ENCODE results near the gene DIAPH2.

Gene DIAPH2

DNA sequence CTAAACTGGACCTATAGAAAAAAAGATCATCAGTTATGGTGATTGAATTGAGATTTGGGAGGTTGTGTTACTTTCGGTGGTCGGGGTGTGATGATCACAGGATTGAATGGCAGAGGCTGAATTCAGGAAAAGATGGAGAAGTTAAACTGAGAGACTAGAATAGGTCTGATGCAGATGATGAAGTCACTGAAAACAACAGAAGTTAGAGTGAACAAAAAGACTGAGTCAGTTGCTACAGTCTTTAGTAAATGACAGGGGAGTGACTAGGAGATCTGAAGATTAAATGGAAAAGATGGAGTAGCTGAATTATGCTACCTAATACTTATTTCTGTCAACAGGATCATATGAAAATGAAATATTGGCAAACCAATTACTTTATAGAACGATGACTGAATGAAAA lies 362.2 kb downstream of the DIAPH2 start:
- DNase-seq (ENCODE audit: low read depth, low spot score), result no peak

DNA sequence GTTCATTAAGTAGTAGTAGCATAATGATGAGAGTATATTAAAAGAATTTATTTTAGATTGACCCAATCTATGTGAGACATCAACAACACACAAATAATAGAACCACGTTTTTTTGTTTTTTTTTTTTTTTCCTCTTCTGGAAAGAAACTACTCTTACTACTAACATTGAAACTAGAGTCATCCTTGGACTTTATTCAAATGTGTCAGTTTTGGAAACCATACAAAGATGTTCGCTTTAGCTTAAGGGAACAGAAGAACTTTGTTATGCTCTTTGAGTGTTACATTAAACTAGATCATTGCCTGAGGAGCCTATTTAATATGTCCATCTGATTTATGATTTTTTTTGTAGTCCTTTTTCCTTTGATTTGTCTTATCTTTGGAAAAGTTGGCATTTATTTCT lies 365.8 kb downstream of the DIAPH2 start:
- no peak for DNase-seq (ENCODE audit: low read depth, low spot score)

DNA sequence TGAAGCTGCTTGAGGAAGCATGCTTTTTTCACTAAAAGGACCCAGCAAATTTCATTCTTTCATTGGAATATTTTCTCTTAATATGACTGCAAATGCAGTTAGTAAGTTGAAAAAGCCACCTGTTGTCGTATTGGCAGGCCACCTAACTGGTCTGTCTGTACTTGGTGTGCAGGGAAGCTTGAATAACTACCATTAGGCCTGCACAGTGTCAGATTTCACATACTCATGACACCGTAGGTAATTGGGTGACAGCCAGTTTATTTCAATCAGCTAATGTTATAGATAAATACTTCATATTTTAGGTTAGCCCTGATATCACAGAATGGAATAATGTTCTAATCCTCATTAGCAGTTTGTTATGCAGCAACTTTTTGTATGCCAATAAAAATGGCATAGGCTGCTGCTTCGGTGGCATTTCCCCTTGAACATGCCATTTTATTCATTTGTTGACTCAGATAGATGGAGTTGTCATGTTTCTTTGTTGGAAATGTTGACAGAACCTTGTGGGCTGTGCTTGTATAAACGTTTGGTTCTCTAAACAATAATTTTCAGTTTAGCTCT lies 372.8 kb downstream of the DIAPH2 start:
- DNase-seq (ENCODE audit: low read depth, low spot score), result no peak

DNA sequence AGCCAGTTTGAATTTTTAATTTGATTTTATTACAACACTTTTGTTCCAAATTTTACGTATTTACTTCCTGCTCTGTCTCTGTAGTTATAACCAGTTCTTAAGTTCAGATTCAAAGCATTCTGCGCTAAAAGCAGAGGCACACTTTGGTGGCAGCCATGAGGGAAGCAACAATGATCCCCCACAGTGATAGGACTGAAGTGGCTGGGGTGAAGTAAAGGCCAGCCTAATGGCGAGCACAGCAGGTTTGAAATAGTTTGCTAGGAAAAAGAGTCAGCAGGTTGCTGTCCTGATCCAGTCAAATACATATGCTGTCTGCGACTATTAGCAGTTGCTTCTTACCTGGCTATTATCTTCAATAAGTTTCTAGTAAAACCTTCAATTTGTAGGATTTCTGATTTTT lies 375.4 kb downstream of the DIAPH2 start:
- DNase-seq (ENCODE audit: low read depth, low spot score), result no peak

DNA sequence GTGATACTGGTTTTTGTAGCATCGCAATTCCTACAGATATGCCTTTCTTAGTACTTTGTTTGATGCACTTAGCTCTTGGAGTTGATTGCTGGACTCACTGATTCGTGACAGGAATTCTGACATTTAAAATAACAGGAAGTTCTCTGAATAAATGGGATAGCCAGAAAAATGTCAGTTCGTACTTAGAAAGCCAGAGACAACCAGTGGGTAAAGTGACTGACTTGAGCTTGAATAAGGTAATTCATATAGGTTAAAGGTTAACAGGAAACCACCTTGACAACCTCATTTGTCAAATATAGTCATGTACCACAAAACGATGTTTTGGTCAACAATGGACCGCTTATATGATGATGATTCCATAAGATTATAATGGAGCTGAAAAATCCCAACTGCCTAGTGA lies 380.4 kb downstream of the DIAPH2 start:
- DNase-seq (ENCODE audit: low read depth, low spot score), result no peak

DNA sequence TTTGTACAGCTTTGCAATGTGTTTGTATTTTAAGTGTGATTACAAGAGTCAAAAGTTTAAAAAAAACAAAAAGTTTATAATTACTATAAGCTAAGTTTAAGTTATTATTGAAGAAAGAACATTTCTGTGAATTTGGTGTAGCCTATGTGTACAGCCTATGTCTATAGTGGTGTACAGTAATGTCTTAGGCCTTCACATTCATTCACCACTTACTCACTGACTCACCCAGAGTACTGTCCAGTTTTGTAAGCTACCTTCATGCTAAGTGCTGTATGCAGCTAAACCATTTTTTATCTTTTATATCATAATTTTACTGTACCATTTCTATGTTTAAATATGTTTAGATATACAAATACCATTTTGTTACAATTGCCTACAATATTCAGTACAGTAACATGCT lies 381.3 kb downstream of the DIAPH2 start:
- no peak for DNase-seq (ENCODE audit: low read depth, low spot score)

DNA sequence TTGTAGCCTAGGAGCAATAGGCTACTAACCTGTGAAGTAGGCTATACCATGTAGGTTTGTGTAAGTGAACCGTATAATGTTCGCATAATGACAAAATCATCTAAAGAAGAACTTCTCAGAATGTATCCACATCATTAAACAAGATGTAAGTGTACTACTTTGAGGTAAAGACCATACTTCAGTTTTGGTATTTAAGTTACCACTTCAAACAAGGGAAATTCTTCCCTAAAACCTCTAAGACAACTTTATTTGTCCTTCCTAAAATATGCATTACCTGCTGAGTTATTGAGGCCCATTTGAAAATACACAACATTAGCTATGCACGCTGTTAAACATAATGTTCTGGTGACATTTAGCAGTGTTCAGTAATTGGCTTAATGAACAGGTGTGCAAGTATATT lies 381.7 kb downstream of the DIAPH2 start:
- DNase-seq (ENCODE audit: low read depth, low spot score), result no peak

DNA sequence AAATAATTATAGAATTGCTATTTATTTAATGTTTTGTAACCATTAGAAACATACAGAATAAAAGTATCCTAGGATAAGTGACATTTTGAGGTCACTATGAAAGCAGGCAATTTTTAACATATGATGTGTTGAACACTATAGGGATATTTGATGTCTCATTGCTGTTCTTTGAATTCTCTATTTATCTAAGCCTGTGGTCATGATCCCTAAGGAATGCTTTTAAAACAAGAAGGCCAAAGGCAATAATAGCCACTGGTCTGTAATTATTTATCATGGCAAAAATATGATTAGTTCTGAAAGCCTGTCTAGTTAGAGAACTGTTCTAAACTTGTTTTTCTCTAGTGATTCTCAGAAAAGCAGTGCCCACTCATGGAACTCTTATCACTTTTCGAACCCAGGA lies 385.7 kb downstream of the DIAPH2 start:
- DNase-seq (ENCODE audit: low read depth, low spot score), result no peak

DNA sequence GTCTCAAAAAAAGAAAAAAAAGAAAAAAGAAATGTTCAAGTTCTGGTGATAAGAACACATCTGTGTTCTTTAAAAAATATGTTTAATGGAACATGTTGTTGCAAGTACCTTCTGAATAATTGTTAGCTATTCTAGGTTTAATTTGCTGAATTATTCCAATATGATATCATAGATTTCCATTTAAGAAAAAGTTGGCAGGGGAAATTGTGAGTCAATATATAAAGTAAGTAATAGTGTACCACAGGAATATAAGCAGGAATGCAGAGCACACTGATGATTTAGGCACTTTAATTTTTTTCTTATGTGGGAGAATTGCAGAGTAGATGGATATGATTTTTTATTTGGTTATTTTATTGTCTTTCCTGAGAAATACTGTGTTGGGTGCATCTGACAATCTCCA lies 389.8 kb downstream of the DIAPH2 start:
- no peak for DNase-seq (ENCODE audit: low read depth, low spot score)

DNA sequence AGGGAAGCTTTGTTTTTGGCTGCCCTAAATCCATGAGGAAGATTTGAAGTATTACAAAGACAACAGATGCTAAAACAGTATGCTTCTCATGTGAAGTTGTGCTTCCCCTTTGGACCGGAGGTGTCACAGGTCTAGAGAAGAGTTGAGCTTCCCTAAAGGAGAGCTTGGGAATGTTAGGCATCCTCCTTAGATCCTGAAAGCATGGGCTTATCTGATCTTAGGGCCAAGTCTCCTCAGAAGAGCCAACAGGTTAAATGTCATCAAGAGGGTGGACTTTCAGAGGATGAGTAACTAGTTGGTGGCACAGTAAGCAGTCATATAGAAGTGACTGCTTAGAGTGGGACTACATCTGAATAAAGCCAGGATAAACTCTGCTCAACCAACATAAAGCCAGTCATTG lies 404.5 kb downstream of the DIAPH2 start:
- no peak for DNase-seq (ENCODE audit: low read depth, low spot score)

DNA sequence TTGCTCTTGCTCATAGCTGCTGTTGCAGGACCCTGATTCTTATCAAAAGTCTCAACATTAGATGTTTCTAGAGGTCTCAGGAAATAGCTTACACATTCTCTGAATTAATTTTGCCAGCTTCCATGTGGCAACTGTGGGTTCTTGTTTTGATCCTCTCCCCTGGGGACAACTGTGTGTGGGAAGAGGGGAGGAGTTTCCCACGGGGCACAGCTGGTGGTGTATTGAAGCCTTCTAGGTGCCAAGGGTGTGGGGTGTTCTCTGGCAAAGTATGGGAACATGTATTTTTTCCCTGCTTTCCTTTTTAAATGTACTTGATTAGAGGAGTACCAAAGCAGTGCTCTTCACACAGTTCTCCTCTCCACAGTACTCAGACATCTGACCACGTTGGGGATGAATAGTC lies 411.7 kb downstream of the DIAPH2 start:
- no peak for DNase-seq (ENCODE audit: low read depth, low spot score)

DNA sequence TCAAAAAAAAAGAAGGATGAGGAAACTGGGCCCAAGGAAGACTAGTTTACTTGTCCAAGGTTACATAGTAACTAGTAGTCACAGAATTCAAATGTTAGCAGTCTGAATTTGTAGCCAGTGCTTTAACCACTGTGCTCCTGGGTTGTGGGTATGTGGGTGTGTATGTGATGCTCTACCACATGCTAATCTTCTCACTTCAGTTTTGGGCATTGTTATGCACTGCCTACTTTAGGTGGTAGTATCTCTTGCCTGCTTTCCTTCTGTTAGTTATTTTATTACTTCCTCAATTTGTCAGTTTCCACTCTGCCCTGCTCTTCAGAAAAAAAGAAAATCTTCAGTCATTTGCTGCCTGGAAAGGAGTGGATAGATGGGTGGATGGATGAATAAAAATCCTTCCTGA lies 418.3 kb downstream of the DIAPH2 start:
- DNase-seq (ENCODE audit: low read depth, low spot score), result no peak

DNA sequence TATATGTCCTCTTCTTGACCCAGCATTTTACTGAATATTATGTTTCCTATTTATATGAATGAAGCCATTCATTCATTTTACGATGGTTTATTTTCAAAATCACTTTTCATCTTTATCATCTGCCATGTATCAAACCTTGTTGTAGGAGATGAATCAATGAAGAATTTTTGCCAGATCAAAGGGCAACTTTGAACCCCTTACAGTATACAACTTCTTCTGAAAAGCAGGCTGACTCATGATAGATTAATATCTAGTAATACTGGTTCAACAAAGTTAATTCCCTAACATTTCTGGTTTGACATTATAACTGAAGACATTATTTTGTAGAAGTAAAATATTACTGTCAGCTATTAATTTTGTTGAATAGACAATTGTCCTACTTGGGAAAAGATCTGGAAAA lies 425.1 kb downstream of the DIAPH2 start:
- DNase-seq (ENCODE audit: low read depth, low spot score), result no peak

DNA sequence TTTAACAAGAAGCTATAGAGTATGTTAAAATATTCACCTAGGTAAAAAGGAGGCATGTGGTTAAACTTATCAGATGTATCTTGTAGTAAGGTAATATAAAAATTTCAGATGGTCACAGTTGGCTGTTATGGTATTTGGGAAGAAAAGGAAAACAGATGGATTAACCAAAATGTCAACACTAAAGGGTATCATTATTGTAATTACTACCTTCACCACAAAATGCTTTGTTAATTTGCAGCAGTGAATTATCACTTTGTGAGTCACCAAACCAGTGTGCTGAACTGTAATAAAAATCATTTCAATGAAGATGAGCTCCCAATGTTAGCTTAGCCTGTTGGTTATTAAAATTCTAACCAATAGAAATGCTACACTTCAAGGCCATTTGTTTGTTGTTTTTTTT lies 432.9 kb downstream of the DIAPH2 start:
- DNase-seq (ENCODE audit: low read depth, low spot score), result no peak

DNA sequence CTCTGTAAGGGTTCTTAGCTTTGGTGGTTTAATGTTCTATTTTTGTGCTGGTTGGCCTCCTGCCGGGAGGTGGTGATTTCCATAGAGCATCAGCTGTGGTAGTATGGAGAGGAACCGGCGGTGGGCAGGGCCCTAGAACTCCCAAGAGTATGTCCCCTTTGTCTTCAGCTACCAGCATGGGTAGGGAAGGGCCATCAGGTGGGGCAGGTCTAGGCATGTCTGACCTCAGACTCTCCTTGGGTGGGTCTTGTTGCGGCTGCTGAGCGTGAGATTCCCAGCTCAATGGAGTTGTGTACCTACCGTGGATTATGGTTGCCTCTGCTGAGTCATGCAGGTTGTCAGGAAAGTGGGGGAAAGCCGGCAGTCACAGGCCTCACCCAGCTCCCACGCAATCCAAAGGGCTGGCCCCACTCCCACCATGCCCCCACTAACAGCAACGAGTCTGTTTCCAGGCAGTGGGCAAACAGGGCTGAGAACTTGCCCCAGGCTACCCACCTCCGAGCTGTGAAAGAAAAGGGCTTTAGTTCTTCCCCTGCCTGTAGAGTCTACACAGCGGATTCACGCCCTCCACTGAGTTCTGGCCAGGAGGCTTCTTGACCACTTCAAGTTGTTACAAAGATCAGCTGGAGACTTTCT lies 434.9 kb downstream of the DIAPH2 start:
- no peak for DNase-seq (ENCODE audit: low read depth, low spot score)

DNA sequence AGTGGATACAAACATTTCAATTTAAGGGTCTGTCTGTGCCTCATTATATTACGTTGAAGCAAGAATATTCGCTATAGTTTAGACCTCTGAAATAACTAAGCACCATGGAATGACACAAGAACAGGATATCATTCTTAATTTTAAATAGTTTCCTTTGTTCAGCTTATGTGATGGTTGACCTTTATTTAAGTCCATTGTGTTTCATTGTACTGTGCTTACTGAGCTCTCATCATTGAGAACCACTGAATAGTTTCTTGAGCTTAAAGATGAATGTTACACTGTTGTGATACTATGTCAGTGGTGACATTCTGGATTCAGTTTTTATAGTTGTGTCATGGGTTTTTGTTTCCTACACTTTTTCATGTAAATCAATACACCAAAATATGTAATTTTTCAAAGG lies 438.4 kb downstream of the DIAPH2 start:
- no peak for DNase-seq (ENCODE audit: low read depth, low spot score)

DNA sequence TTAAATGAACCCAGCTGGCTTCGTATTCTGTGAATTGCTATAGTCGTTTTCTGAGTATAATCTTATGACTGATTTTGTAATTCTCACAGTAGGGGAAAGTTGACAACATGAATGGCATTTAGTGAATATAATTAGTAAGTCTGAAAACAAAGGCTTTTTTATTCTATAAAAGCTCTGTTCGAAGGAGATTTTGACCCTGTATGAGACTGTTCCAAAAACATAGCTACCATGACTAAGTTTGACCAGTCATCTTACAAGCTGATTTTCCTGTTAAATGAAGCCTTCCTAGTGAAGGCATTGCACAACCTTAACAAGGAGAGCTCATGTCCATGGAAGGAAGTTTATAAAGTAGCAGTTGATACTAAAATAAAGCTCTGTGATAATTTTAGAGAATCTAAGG lies 441.4 kb downstream of the DIAPH2 start:
- no peak for DNase-seq (ENCODE audit: low read depth, low spot score)

DNA sequence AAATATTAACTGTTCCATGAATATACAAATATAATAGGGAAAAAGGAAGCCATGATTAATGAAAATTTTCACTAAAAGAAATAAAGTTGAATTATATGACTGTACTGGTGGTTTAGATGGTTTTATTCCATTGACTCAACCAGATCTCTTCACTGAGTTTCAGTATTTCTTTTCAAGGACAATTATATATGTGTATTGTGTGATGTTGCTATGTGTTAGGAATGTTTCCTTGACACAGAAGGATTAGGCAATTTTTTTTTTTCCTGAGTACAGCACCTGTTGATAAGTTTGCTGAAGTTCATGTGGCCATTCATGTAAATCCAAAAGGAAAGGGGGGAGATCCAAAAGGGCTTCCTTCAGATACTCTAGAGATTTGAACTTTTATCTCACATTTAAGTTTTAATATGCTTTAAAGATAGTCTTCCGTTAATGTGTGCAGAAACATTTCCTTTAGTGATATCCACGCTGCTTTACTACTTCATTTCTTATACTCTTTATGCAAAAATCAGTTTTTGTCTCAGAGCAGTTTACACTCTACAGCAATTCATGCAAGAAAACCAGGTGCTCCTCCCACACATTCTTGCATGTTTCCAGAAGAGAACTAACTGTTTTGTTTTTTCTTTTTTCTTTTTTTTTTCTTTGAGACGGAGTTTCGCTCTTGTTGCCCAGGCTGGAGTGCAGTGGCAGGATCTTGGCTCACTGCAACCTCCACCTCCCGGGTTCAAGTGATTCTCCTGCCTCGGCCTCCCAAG lies 448.2 kb downstream of the DIAPH2 start:
- DNase-seq (ENCODE audit: low read depth, low spot score), result no peak

DNA sequence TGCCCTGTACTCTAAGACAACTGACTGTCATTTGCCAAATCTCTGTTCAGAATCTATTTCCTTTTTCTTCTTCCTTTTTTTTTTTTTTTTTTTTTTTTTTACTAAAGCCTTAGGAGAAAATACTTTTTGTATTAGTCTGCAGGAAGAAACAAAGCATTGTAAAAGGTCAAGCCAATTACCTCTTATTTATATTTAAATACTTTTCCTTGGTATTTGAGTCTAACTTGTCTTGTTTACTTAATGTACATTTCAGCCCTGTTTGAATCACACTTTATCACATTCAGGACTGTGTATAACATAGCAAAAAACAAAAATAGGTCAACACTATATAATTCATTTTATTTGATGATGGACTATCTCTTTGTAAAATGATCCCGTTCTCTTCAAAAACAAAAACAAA lies 461.3 kb downstream of the DIAPH2 start:
- no peak for DNase-seq (ENCODE audit: low read depth, low spot score)

DNA sequence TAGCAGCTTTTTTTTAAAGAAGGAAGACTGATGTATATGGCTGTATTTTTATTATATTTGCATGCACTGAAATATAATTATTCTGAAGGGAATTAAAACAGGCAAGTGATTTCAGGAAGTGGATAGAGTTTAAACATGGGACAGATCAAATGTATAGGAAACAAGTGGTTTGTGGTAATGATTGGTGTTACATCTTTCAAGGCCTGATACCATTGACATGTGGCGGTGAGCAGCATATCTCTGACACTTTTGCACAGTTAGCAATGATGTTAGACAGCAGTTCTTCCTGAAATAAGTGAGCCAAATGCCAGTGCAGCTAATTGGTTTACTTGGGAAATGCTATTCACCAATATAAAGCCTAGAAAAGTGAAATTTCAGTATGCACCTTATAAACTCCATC lies 471.2 kb downstream of the DIAPH2 start:
- no peak for DNase-seq (ENCODE audit: low read depth, low spot score)

DNA sequence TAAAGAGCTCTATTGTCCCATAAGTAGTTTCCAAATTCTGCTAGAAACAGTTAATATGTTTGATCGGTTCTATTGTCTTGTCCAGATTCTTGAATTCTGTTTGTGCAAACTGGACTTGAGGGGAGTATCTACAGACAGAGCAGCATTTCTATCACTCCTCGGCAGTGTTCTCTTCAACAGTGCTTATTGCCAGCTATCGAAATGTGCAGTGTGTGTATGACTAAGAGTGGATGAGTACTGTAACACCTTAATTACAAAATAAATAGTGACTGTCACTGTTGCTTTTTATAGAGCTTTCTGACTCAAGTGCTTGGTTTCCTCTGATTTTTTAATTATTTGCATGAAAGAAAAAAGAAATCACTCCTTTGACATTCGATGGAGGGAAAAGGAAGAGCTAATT lies 473.6 kb downstream of the DIAPH2 start:
- no peak for DNase-seq (ENCODE audit: low read depth, low spot score)

DNA sequence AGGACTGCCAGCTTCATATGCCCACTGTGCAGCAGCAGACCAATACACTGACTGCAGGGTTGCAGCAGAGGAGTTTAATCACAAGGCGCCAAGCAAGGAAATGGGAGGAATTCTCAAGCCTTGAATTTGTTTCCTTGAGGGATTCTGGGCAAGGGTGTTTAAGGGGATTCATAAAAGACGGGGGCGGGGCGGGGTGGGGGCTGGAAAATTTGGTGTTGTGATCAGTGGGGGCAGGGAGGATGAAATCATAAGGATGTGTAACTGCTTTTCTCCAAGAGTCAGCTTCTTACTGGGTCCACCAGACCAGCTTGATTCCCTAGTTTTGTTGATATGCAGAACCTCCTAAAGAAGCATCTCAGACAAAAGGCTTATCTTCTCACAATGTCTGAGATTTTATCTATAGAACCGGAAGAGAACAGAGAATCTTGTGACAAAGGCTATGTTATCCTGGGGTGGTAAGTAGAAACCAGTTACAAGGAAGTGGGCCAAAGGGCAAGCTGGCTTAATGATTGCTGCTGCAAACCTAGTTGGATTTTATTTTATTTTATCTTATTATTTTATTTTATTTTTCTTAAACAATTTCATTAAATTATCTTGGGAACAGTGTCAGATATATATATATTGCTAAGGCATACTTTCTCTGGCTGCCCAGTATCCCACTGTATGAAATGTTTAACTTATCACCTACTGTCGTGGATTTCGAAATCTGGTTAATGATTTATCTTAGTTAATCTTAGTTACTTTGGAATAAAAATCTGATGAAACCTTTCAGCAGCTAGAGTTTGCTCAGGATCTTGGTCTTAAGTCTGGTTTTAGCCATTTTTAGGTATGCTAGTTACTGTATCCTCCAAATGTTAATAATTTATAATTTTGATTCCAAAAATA lies 475.5 kb downstream of the DIAPH2 start:
- no peak for DNase-seq (ENCODE audit: low read depth, low spot score)

All from activated CD4-positive, CD25-positive, alpha-beta regulatory T cell treated with anti-CD3 and anti-CD28 coated beads, Interleukin-2, amount 50 U/mL, for 16 hours (primary cell).